NCI-H345 (cell line): ENCODE data around the gene OXNAD1.

Experiments
- DNase-seq: peaks from one replicate; lab custom pipeline; 2025; lab: John Stamatoyannopoulos, UW

Gene OXNAD1

GRCh38 chr3:16247282-16248061 is 17.5 kb upstream of the OXNAD1 start:
- peak; percentile 80 for DNase-seq

GRCh38 chr3:16248556-16248955 is 16.5 kb upstream of the OXNAD1 start:
- no peak for DNase-seq

DNA sequence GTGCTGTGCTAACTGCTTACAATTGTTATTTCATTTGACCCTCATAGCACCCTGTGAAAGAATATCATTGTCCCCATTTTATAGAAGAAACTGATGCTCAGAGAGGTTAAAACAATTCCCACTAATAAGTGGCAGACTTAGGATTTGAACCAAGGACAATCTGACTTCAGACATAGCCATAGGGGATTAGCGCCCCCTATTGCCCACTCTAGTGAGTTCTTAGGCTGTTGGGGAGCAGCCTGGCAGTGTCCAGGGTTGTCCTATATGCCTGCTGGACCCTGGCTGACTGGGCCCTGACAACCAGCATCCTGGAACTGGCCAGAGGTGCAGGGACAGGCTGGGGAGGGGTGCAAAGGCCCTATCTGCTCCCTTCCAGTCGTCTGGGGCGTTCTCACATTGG is 15.7 kb upstream of the OXNAD1 start:
- no peak for DNase-seq

DNA sequence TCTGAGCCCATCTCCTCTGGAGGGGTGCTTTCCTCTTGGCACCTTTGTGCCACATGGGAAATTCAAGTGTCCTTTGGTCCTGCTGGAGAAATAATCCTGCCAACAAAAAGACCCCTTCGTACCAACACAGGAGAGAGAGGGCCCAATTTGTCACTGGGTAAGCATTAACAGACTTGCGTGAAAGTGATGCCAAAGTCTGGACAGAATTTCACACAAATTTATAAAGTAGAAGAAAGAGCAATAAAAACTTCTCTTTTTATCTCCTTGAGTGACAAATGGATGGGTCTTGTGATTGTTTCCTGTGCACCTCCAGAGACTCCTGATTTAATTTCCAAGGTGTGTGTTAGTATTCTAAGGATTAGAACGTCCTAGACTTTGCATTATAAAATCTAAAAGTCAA is 15.1 kb upstream of the OXNAD1 start:
- no peak for DNase-seq

DNA sequence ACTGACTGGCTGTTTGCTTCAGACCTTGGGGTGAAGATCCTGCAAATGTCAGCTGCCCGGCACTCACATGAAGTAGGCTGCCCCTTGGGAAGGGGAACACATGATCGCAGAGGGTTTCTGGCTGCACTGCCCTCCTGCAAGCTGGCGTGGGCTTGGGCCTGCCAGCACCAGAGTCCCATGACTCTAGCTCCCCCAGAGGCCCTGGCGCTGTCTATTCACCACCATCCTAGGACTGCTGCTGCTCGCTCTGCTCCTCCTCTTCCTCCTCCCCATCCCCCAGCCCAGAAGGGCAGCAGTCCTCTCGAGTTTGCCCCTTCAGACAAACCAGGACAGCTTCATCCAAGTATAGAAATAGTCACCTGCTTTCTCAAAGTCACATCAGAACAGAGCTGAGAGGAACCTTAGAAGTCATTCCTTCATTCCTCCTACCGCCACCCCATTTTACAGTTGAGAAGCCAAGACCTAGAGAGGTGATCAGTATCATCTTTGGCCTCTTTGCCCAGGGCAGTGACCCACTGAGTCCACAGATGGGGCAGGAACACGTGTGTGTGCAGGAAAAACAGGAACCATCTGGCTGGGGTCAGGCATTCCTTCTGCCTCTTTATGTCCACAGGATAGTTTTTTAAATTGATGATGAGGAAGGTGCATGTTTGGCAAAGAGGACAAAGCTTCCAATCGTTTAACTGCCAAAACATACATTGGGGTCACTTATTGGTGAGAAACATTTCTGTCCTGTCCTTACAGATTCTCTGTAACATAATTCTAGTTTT is 13.5 kb upstream of the OXNAD1 start:
- no peak for DNase-seq

- DNase-seq, result no peak
Observed at GRCh38 chr3:16252243-16252978, 12.6 kb upstream of the OXNAD1 start.

DNA sequence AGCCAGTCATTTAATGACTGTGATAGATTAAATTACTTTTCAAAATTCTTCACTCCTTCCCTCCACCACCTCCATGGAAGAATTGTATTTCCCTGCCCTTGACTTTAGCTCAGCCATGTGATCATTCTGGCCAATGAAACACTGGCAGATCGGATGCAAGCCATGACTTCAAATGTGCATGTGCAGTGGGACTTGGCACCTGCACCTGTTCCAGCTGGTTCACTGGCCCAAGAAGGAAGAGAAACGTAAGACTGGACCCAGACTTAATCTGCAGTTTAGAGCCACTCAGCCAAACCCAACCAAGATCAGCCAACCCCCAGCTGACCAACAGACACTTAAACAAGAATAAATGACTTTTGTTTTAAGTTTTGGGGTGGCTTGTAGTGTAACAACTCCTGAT is 12.0 kb upstream of the OXNAD1 start:
- no peak for DNase-seq

- no peak for DNase-seq
Observed at GRCh38 chr3:16253601-16254000, 11.4 kb upstream of the OXNAD1 start.

DNA sequence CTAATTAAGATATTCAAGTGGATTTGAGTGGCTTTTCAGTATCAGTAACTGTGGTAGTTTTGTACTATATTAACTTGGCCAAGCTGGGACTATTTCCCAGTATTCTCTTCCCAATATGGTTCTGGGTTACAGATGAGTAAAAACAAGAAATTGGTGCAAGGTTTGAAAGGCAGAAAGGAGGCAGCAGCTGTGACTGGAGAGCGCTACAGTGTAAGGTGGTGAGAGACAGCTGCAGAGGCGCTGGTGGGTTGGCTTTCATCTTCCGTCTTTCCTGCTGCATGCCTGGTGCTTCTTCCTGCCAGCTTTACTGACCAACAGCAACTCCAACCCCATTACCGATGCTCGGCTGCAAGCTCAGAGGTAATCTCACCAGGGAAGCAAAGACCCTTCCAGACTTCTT is 10.1 kb upstream of the OXNAD1 start:
- no peak for DNase-seq

DNA sequence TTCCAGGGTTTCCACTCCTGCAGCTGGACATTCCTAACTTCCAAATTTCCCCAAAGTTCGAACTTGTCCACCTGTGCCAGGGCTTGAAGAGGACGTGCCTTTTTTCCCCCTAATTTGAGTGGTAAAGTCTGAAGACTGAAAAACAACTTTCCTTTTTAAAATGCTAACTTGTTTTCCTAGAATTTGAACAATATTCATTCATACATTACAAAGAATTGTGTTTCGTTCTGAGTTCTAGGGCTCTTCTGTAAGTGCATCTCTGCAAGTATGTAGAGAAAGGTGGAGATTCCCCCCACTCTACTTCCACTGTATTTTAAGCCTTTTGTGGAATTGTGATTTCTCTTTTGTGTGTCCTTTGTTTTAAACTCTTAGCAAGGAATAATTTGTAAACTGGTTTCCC is 9.7 kb upstream of the OXNAD1 start:
- DNase-seq, result no peak

GRCh38 chr3:16255726-16256125 is 9.3 kb upstream of the OXNAD1 start:
- DNase-seq, result peak; percentile 23

- no peak for DNase-seq
Observed at GRCh38 chr3:16257309-16257708, 7.7 kb upstream of the OXNAD1 start.

GRCh38 chr3:16258177-16258576 is 6.8 kb upstream of the OXNAD1 start:
- no peak for DNase-seq

DNA sequence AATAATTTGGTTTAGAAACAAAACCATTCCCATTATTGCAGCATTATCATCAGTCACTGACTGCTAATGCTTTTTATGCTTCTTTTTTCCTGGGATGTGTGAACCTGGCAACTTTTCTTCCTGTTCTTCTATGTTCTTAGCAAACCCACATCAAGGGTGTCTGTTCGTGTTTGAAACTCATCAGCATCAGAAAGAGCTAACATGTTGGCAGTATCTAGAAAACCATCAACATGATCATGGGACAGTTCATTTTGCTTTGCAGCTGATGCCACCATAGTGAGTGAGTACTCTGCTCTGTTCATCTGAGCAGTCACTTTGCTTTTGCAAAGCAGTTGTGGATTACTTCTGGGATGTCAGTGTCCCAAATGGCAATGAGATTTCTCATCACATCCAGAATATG is 6.1 kb upstream of the OXNAD1 start:
- no peak for DNase-seq

DNA sequence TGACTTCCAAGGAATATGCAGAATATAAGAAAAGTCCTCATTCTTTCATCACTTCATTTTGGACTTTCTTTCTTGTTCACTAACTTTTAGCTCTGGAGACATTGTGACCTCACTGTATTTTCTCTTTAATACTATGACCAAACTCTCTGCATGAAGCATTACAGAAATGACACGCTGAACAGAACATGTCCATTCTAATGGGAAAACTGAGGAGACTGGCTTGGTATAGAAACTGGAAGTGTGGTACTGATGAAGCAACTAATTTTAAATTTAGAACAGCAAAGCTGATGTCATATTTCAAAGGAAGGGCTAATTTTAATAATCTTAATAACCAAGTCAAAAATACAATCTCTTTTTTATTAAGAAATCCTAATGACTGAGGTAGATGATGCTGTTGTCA is 5.0 kb upstream of the OXNAD1 start:
- no peak for DNase-seq

- no peak for DNase-seq
Observed at GRCh38 chr3:16262174-16262573, 2.8 kb upstream of the OXNAD1 start.

GRCh38 chr3:16264174-16264707 is 771 bp upstream of the OXNAD1 start:
- no peak for DNase-seq

- no peak for DNase-seq
Observed at GRCh38 chr3:16265455-16265786, 409 bp downstream of the OXNAD1 start.

DNA sequence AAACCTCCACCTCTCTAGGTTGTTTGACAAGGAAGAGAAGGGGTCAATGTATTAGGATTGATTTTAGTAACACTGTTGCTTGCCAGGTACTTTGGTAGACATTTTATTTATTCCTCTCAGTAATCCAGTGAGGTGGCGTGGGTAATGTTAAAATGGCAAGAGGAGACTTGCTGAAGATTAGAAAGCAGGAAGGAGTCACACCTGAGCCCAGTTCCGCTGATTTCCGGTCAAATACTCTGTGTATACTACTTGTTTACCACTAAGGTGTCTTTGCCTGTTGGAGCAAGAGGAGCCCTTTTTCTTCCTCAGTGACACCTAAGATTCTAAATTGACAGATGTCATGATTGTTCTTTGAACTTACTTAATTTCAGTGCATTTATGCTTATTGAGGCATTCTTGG is 1.7 kb downstream of the OXNAD1 start:
- DNase-seq, result no peak

GRCh38 chr3:16270855-16271254 is 5.8 kb downstream of the OXNAD1 start:
- no peak for DNase-seq

DNA sequence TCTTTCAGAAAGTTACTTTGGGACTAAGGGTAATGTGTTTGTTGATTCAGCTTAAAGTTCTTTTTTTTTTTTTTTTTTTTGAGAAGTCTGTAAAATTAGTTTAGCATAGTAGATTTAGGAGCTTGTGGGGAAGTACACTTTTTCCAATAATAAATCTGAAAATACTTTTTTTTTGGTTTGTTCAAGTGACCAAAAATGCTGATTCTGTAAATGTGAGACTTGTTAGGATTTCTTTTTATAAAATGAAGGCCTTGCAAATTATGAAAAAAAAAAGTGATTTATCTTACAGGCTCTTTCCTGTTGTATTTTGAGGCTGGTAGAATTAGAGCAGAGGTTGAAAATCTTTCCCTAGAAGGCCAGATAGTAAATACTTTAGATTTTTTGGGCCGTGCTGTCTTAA is 7.6 kb downstream of the OXNAD1 start:
- DNase-seq, result no peak

GRCh38 chr3:16273867-16274266 is 8.9 kb downstream of the OXNAD1 start:
- no peak for DNase-seq

GRCh38 chr3:16277471-16277870 is 12.5 kb downstream of the OXNAD1 start:
- DNase-seq, result no peak
